Thyroid gland (tissue), 4 donors: ENCODE results near the gene C17orf113.

Source experiments
- POLR2A ChIP-seq, 2 donors: fragments of 450-650 bp; IDR thresholded peaks; one replicate each; pipeline ENCODE4 v1.6.1; 2017; ENCODE audit warnings: antibody characterized with exemption in 2 of 2, mild to moderate bottlenecking in 2 of 2, moderate library complexity in 1 of 2
- TF ChIP-seq, protein P1 (sequence below), 6 experiments: fragments of 200-600 bp in 3 of 6; fragments of 450-650 bp in 3 of 6; sonication (generic) in 3 of 6; IDR thresholded peaks; one replicate each; pipeline ENCODE4 v1.5.1; 2016 to 2019; ENCODE audit warnings: antibody characterized with exemption in 6 of 6, mild to moderate bottlenecking in 2 of 6, inconsistent platforms in 1 of 6, moderate library complexity in 1 of 6

DNA sequence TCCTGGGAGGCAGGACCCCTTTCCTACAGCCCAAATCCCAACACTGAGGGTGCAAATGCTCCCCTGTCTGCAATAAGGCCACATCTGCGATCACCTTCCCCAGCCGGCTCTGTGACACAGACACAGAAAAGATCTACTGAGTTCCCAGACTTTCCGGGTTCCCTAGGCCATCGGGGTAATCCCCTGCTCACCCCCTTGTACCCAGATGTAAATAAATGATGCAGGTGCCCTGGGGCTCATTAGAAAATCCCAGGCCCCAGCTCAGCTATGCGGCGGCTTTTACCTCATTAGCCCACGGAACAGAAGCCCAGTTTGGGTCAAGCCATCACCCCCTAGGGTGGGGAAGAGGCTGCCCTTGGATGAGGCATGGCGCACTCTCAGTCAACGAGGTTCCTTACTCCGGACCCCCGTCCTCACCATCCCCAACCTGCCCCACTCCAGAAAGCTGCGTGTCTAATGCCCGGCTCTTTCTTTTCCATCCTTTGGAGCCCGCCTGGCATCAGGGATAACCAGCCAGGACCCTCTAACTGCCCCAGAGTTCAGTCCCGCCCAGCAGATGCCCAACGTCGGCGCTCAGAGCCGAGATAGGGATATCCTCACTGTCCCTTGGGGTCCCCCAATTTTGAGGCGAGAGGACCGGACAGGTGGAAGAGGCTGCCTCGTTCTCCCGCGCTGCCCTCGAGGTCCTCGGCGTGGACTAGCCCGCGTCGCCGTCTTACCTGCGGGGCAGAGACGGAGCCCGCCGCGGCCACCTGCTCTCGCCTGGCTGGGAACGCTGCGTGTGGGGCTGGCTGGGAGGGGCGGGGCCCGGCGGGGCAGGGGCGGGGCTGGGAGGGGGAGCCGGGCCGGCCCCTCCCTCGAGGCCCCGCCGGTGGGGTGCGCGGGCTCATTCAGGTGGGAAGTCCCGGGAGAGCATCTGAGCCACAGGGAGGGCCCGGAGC lies 47.6 kb upstream of the C17orf113 start, which contains the start of gene ZNF385C:
- TF ChIP-seq, protein P1, sequence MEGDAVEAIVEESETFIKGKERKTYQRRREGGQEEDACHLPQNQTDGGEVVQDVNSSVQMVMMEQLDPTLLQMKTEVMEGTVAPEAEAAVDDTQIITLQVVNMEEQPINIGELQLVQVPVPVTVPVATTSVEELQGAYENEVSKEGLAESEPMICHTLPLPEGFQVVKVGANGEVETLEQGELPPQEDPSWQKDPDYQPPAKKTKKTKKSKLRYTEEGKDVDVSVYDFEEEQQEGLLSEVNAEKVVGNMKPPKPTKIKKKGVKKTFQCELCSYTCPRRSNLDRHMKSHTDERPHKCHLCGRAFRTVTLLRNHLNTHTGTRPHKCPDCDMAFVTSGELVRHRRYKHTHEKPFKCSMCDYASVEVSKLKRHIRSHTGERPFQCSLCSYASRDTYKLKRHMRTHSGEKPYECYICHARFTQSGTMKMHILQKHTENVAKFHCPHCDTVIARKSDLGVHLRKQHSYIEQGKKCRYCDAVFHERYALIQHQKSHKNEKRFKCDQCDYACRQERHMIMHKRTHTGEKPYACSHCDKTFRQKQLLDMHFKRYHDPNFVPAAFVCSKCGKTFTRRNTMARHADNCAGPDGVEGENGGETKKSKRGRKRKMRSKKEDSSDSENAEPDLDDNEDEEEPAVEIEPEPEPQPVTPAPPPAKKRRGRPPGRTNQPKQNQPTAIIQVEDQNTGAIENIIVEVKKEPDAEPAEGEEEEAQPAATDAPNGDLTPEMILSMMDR (IDR thresholded peaks at IDR 0.05): no peak
- TF ChIP-seq POLR2A (IDR thresholded peaks at IDR 0.05): no peak
